IMR-90 (cell line): Measurements from ENCODE around the gene ACTMAP. TPM values are rescaled to one million over a fixed set of nuclear protein-coding genes. Genes with fewer than 3 reads are reported as not detected.

Source experiments
- ATAC-seq: fragments of 200-7000 bp; cut with Tn5 transposase; 2 replicates; pipeline ENCODE4 v1.9.1; 2020; ENCODE audit warnings: low read depth, mild to moderate bottlenecking, moderate library complexity
- BruUV-seq: library from RNA; stranded (reverse); fragments of 400-500 nt; replicated peaks from 2 replicates; lab custom pipeline; 2021; lab: Mats Ljungman, UMichigan
- CTCF ChIA-PET: fragments of 300-600 bp; formaldehyde crosslinking; extraction: SDS; loops from one replicate; lab custom pipeline; 2021; ENCODE audit warnings: antibody characterized with exemption; lab: Yijun Ruan, JAX
- POLR2A ChIA-PET: fragments of 300-600 bp; sonication (Branson Sonifier 250); formaldehyde crosslinking; loops from one replicate; lab custom pipeline; 2022; ENCODE audit warnings: antibody characterized with exemption; ENCODE audit not compliant: unreplicated experiment; lab: Charles Lee
- DNase-seq: peaks from one replicate; pipeline ENCODE4 v3.0.0; 2013
- H2AFZ ChIP-seq: replicated peaks from 2 replicates; pipeline ENCODE3; 2013; ENCODE audit warnings: low read length, mild to moderate bottlenecking; ENCODE audit not compliant: poor library complexity
- H2AK5ac ChIP-seq: 2 replicates; pipeline ENCODE4 v1.6.1; 2013; ENCODE audit warnings: low read depth, low read length, inconsistent platforms
- H2AK9ac ChIP-seq: replicated peaks from 2 replicates; pipeline ENCODE3; 2013; ENCODE audit warnings: mild to moderate bottlenecking, low read depth, low read length, moderate library complexity; ENCODE audit not compliant: poor library complexity
- H2BK120ac ChIP-seq: 2 replicates; pipeline ENCODE4 v1.6.1; 2013; ENCODE audit warnings: low read depth, low read length, inconsistent platforms
- H2BK15ac ChIP-seq: 3 replicates; pipeline ENCODE4 v1.6.1; 2013; ENCODE audit warnings: low read depth, low read length, inconsistent platforms
- H2BK20ac ChIP-seq: 2 replicates; pipeline ENCODE4 v1.6.1; 2013; ENCODE audit warnings: low read depth, mild to moderate bottlenecking, inconsistent platforms, low read length, moderate library complexity
- H2BK5ac ChIP-seq: 2 replicates; pipeline ENCODE4 v1.6.1; 2013; ENCODE audit warnings: mild to moderate bottlenecking, low read depth, low read length, inconsistent platforms; ENCODE audit not compliant: poor library complexity, severe bottlenecking
- H3K14ac ChIP-seq: replicated peaks from 2 replicates; pipeline ENCODE4 v1.6.1; 2013; ENCODE audit warnings: low read depth, low read length, inconsistent platforms
- H3K18ac ChIP-seq: 2 replicates; pipeline ENCODE4 v1.6.1; 2013; ENCODE audit warnings: low read depth, low read length, control low read depth
- H3K23ac ChIP-seq: 2 replicates; pipeline ENCODE4 v1.6.1; 2013; ENCODE audit warnings: low read depth, low read length, inconsistent platforms
- H3K27ac ChIP-seq: 2 replicates; pipeline ENCODE4 v1.5.1; 2013; ENCODE audit warnings: mild to moderate bottlenecking, control low read depth, low read length; ENCODE audit not compliant: insufficient read depth
- H3K27me3 ChIP-seq: 2 replicates; pipeline ENCODE4 v1.6.1; 2013; ENCODE audit warnings: low read length; ENCODE audit not compliant: control insufficient read depth, insufficient read depth
- H3K36me3 ChIP-seq: 2 replicates; pipeline ENCODE4 v1.6.1; 2013; ENCODE audit warnings: low read length, mixed read lengths; ENCODE audit not compliant: control insufficient read depth, insufficient read depth
- H3K4ac ChIP-seq: 2 replicates; pipeline ENCODE4 v1.6.1; 2013; ENCODE audit warnings: low read depth, low read length, inconsistent platforms
- H3K4me1 ChIP-seq: 2 replicates; pipeline ENCODE4 v1.6.1; 2013; ENCODE audit warnings: low read length, mixed read lengths; ENCODE audit not compliant: control insufficient read depth, insufficient read depth
- H3K4me2 ChIP-seq: 2 replicates; pipeline ENCODE4 v1.6.1; 2013; ENCODE audit warnings: low read depth, mild to moderate bottlenecking, control low read depth, low read length, moderate library complexity
- H3K4me3 ChIP-seq: 2 replicates; pipeline ENCODE4 v1.5.1; 2013; ENCODE audit warnings: low read depth, mild to moderate bottlenecking, control low read depth, low read length, moderate library complexity; ENCODE audit not compliant: insufficient read depth
- H3K56ac ChIP-seq: 2 replicates; pipeline ENCODE4 v1.6.1; 2013; ENCODE audit warnings: low read length, inconsistent platforms; ENCODE audit not compliant: insufficient read depth; ENCODE audit errors: extremely low read depth
- H3K79me1 ChIP-seq, 2 experiments: 2 replicates each; pipeline ENCODE4 v1.6.1; 2013; ENCODE audit warnings: low read length in 2 of 2, inconsistent platforms in 1 of 2, low read depth in 1 of 2
- H3K9ac ChIP-seq: 2 replicates; pipeline ENCODE4 v1.6.1; 2013; ENCODE audit warnings: low read depth, low read length, control low read depth
- H3K9me1 ChIP-seq: 2 replicates; pipeline ENCODE4 v1.6.1; 2013; ENCODE audit warnings: low read length, inconsistent platforms; ENCODE audit not compliant: insufficient read depth
- H3K9me3 ChIP-seq: 2 replicates; pipeline ENCODE4 v1.6.1; 2013; ENCODE audit warnings: low read length; ENCODE audit not compliant: control insufficient read depth, insufficient read depth
- H4K20me1 ChIP-seq: 2 replicates; pipeline ENCODE4 v1.6.1; 2013; ENCODE audit warnings: low read length, inconsistent platforms; ENCODE audit not compliant: insufficient read depth
- H4K5ac ChIP-seq: 2 replicates; pipeline ENCODE4 v1.6.1; 2013; ENCODE audit warnings: mild to moderate bottlenecking, low read depth, low read length, control low read depth
- H4K8ac ChIP-seq, 2 experiments: 2 replicates each; pipeline ENCODE4 v1.6.1; 2013; ENCODE audit warnings: low read depth in 2 of 2, low read length in 2 of 2, control low read depth in 1 of 2, inconsistent platforms in 1 of 2
- H4K91ac ChIP-seq: 2 replicates; pipeline ENCODE4 v1.6.1; 2013; ENCODE audit warnings: low read depth, low read length, inconsistent platforms; ENCODE audit not compliant: insufficient read depth
- BHLHE40 ChIP-seq: fragments of 150-350 bp; IDR thresholded peaks from 2 replicates; pipeline ENCODE4 v1.6.1; 2016; ENCODE audit warnings: mild to moderate bottlenecking, low read depth, low read length
- CEBPB ChIP-seq: IDR thresholded peaks from 2 replicates; pipeline ENCODE4 v1.6.1; 2012; ENCODE audit warnings: low read depth, low read length, improper control_type of control experiment
- CHD1 ChIP-seq: IDR thresholded peaks from 2 replicates; pipeline ENCODE4 v1.6.1; 2012; ENCODE audit warnings: low read depth, low read length, improper control_type of control experiment
- FOS ChIP-seq: fragments of 150-350 bp; IDR thresholded peaks from 2 replicates; pipeline ENCODE4 v1.6.1; 2016; ENCODE audit warnings: low read depth, low read length
- MAZ ChIP-seq: IDR thresholded peaks from 2 replicates; pipeline ENCODE4 v1.6.1; 2012; ENCODE audit warnings: low read depth, mild to moderate bottlenecking, low read length, improper control_type of control experiment, moderate library complexity, borderline replicate concordance
- MXI1 ChIP-seq: IDR thresholded peaks from 2 replicates; pipeline ENCODE4 v1.6.1; 2012; ENCODE audit warnings: low read depth, mild to moderate bottlenecking, low read length, moderate library complexity, borderline replicate concordance
- NFE2L2 ChIP-seq: fragments of 150-350 bp; IDR thresholded peaks from 2 replicates; pipeline ENCODE4 v1.6.1; 2016; ENCODE audit warnings: low read depth, mild to moderate bottlenecking, low read length
- POLR2A ChIP-seq: IDR thresholded peaks from 2 replicates; pipeline ENCODE4 v1.6.1; 2012; ENCODE audit warnings: mild to moderate bottlenecking, low read depth, low read length
- RAD21 ChIP-seq: IDR thresholded peaks from 2 replicates; pipeline ENCODE4 v1.6.1; 2012; ENCODE audit warnings: low read length, improper control_type of control experiment
- SMC3 ChIP-seq: fragments of 150-350 bp; IDR thresholded peaks from 2 replicates; pipeline ENCODE4 v1.6.1; 2016; ENCODE audit warnings: low read depth, mild to moderate bottlenecking, antibody characterized with exemption, low read length, moderate library complexity
- WGBS, 2 experiments: methylation state at CpG; one replicate each; pipeline versions ENCODE4 v1.1.5 to v1.1.7; 2013; ENCODE audit warnings: missing lambda C conversion rate in 2 of 2; ENCODE audit not compliant: insufficient read length in 1 of 2; ENCODE audit errors: extremely low coverage in 2 of 2; 5-methylcytosine and 5-hydroxymethylcytosine counted together
- dilution Hi-C: fragments of 300-500 bp; cut with HindIII; formaldehyde crosslinking; loops from one replicate; pipeline ENCODE4 v1.14.3; 2018; ENCODE audit warnings: low sequenced_read_pairs; ENCODE audit not compliant: unreplicated experiment
- in situ Hi-C: fragments of 300-500 bp; cut with MboI; formaldehyde crosslinking; loops from 3 replicates; pipeline ENCODE4 v1.14.3; 2019; ENCODE audit warnings: low sequenced_read_pairs, inconsistent platforms, mixed read lengths
- intact Hi-C: fragments of 100-400 bp; cut with micrococcal nuclease; formaldehyde crosslinking; loops from 2 replicates; pipeline ENCODE4 v1.10.0; 2022
- polyA plus RNA-seq, 3 experiments: library from polyadenylated mRNA; depleted of rRNA; stranded (reverse); fragments of >200 nt; gene quantifications; 2 replicates each; pipeline ENCODE4 v1.2.3, GENCODE V29; 2012; ENCODE audit warnings: low replicate concordance in 1 of 3
- total RNA-seq: library from RNA; depleted of rRNA; stranded (reverse); fragments of >200 nt; gene quantifications from 2 replicates; pipeline ENCODE4 v1.2.3, GENCODE V29; 2012
- TF ChIP-seq, protein P1 (sequence below): conservative IDR thresholded peaks from 2 replicates; pipeline ENCODE4 v1.5.1; 2012; ENCODE audit warnings: mild to moderate bottlenecking, low read depth, low read length, improper control_type of control experiment
- TF ChIP-seq, protein P2 (sequence below): fragments of 150-350 bp; IDR thresholded peaks from 2 replicates; pipeline ENCODE4 v1.6.1; 2017; ENCODE audit warnings: mild to moderate bottlenecking, antibody characterized with exemption, low read length, low read depth

The ACTMAP gene
- total and polyA plus RNA-seq, 2 of the 4 experiments (the other 2 are of a cell fraction), result 0.54 to 5.4 TPM

DNA sequence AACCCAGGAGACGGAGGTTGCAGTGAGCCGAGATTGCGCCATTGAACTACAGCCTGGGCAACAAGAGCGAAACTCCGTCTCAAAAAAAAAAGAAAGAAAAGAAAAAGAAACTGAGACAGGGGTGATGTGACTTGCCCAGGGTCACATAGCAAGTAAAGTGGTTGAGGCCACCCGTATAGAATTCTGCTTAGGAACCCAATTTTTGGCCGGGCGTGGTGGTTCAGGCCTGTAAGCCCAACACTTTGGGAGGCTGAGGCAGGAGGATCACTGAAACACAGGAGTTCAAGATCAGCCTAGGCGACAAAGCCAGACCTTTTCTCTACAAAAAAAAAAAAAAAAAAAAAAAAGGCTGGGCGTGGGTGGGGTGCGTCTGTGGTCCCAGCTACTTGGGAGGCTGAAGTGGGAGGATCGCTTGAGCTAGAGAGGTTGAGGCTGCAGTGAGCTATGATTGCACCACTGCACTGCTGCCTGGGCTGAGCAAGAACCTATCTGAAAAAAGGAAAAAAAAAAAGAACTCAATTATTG is 2.0 kb upstream of the ACTMAP start (continued):
- TF ChIP-seq, protein P1, sequence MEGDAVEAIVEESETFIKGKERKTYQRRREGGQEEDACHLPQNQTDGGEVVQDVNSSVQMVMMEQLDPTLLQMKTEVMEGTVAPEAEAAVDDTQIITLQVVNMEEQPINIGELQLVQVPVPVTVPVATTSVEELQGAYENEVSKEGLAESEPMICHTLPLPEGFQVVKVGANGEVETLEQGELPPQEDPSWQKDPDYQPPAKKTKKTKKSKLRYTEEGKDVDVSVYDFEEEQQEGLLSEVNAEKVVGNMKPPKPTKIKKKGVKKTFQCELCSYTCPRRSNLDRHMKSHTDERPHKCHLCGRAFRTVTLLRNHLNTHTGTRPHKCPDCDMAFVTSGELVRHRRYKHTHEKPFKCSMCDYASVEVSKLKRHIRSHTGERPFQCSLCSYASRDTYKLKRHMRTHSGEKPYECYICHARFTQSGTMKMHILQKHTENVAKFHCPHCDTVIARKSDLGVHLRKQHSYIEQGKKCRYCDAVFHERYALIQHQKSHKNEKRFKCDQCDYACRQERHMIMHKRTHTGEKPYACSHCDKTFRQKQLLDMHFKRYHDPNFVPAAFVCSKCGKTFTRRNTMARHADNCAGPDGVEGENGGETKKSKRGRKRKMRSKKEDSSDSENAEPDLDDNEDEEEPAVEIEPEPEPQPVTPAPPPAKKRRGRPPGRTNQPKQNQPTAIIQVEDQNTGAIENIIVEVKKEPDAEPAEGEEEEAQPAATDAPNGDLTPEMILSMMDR, result no peak

DNA sequence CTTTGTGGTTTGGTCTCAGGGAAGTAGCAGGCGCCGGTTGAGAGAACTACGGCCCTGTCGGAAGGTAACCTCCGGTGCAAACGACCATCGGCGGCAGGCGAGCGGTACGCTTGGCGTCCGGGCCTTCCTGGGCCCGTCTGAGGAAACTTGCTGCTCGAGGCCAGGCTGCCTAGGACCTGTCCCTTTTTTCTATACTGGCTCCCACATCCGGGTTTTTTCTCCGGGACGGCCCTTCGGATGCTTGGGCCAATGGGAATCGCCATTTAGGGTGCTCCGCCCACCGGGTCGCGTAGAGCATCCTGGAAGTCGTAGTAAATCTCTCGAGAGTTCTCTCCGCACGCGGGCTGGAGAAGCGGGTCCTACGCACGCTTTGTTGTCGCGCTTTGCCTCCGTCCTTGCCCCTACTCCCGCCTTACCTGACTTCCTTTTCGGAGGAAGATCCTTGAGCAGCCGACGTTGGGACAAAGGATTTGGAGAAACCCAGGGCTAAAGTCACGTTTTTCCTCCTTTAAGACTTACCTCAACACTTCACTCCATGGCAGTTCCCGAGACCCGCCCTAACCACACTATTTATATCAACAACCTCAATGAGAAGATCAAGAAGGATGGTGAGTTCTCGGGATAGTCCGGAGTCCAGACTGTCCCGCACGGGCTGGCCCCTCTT is 729 bp upstream of the ACTMAP start, which contains the start of gene SNRPA:
Gene SNRPA (plus strand): TSS at position 330 of the 664 bp plus-strand sequence. CDS start 206 bp downstream, at position 536.
- peak within 1 kb of the TSS; percentile 99 for H3K4me2 ChIP-seq
- H3K18ac ChIP-seq, result peak within 1 kb of the TSS; percentile 75
- peak within 1 kb of the TSS; percentile 64 for H3K4me3 ChIP-seq
- in situ Hi-C loops (no loop called here), dilution Hi-C loops (no loop called here), intact Hi-C loops (loop anchor here (2.0 to 5.0 kb wide), 4 partner anchors 28 to 60 kb away; partner anchors contain the start of genes COQ8B, EGLN2, ITPKC and NUMBL)
- H3K4me1 ChIP-seq, result peaks cover 9% of the 10 kb centered on the region
- H4K91ac ChIP-seq, result peak within 1 kb of the TSS; percentile 97
- peak within 1 kb of the TSS; percentile 99 for H2AK5ac ChIP-seq
- H2BK15ac ChIP-seq, result peak within 1 kb of the TSS; percentile 60; the same call in 2 of the 3 replicates
- H3K14ac ChIP-seq, result peak within 1 kb of the TSS; percentile 97
- H3K79me1 ChIP-seq, result peaks cover 19 to 43% of the 10 kb centered on the region in 2 experiments
- H3K56ac ChIP-seq, result peak within 1 kb of the TSS; percentile 89
- H3K27ac ChIP-seq, result peak within 1 kb of the TSS; percentile 85
- H2BK5ac ChIP-seq, result peak within 1 kb of the TSS; percentile 83
- H3K23ac ChIP-seq, result peak within 1 kb of the TSS; percentile 98
- H3K9ac ChIP-seq, result peak within 1 kb of the TSS; percentile 91
- DNase-seq (peak; percentile 98), ATAC-seq (peak; percentile 81)
- H3K9me3 ChIP-seq, result no peaks in the 10 kb centered on the region
- H2BK120ac ChIP-seq, result peak within 1 kb of the TSS; percentile 79
- peak within 1 kb of the TSS; percentile 100 for H2AK9ac ChIP-seq
- peak within 1 kb of the TSS; percentile 98 for H3K4ac ChIP-seq
- peak within 1 kb of the TSS; percentile 96 for H2AFZ ChIP-seq
- peaks cover 10% of the 10 kb centered on the region for H3K36me3 ChIP-seq
- 0% methylated on average over 30 of the region's 46 CpGs; no CpG with 5 or more reads in 1 of the 2 experiments for WGBS, 2 experiments
- peaks cover 20% of the 10 kb centered on the region for H4K20me1 ChIP-seq
- no TSS peak for BruUV-seq
- CTCF ChIA-PET, result interaction anchor here (0.9 kb wide), 2 partner anchors 48 to 88 kb away, joined by 3 to 4 read pairs; partner anchors contain the start of gene EGLN2
- peak within 1 kb of the TSS; percentile 98 for H4K5ac ChIP-seq
- peak within 1 kb of the TSS; percentile 30 for H2BK20ac ChIP-seq
- peaks cover 11% of the 10 kb centered on the region; the same call in 1 of the 2 replicates for H3K9me1 ChIP-seq
- H3K27me3 ChIP-seq, result no peaks in the 10 kb centered on the region
- peak within 1 kb of the TSS; percentile 99 to 100 for H4K8ac ChIP-seq
- POLR2A ChIA-PET, result interaction anchor here (0.7 kb wide), 1 partner anchor 668 kb away, joined by 3 read pairs; no protein-coding TSS in a partner anchor
- peak; percentile 78 for TF ChIP-seq BHLHE40
- no peak for TF ChIP-seq FOS
- peak; percentile 9; the same call in 1 of the 2 replicates for TF ChIP-seq MAZ
- TF ChIP-seq CEBPB, result no peak
- no peak for TF ChIP-seq CHD1
- no peak for TF ChIP-seq NFE2L2
- peak; percentile 90 for TF ChIP-seq MXI1
- TF ChIP-seq, protein P2, sequence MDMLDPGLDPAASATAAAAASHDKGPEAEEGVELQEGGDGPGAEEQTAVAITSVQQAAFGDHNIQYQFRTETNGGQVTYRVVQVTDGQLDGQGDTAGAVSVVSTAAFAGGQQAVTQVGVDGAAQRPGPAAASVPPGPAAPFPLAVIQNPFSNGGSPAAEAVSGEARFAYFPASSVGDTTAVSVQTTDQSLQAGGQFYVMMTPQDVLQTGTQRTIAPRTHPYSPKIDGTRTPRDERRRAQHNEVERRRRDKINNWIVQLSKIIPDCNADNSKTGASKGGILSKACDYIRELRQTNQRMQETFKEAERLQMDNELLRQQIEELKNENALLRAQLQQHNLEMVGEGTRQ, result peak; percentile 16; the same call in 1 of the 2 replicates
- TF ChIP-seq POLR2A, result peak; percentile 85
- TF ChIP-seq RAD21, result no peak
- no peak for TF ChIP-seq SMC3
